ENCODE measurements around the gene TUBB2B.
"Not testable (repeated sequence)": the region's sequence is repeated elsewhere in the genome, so short reads cannot be mapped to it uniquely, and the experiment has no call there.

Gene TUBB2B

DNA sequence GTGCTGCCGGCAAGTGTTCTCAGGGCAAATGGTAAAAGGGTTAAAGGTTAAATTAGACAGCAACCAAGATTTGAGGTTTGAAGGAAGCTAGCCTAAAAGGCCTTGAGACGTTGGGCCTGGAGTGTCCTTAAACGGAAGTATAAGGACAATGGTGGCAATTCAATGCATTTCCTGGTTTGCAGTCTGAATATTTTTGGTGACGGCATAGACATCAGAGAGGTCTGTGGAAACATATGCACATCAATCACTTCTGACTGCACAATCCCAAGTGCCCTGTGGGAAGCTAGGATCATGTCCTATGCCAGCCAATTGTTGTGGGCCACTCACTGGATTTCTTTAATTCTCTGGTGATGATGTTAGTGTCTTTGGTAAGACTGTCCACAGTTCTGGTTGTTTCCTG is 44.4 kb downstream of the TUBB2B start:
- DNase-seq, result no peak

DNA sequence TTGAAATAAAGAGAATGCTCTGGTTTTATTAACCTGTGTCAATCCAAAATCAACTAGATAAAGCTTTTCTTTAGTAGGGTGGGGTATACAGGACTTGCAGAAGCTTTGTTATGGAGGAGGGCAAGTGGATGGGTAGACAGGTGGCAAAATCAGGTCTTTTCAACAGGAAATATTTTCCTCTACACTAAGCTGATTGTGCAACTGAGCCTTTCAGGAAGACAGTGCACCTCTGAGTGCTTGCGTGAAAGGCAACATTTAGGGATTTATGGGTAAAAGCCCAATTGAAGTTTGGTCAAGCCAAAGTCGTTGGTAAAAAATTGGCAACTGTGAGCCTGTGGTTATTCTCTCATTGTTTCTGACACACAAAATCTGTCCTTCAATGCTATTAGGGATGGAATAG is 46.3 kb downstream of the TUBB2B start:
- DNase-seq, result no peak

DNA sequence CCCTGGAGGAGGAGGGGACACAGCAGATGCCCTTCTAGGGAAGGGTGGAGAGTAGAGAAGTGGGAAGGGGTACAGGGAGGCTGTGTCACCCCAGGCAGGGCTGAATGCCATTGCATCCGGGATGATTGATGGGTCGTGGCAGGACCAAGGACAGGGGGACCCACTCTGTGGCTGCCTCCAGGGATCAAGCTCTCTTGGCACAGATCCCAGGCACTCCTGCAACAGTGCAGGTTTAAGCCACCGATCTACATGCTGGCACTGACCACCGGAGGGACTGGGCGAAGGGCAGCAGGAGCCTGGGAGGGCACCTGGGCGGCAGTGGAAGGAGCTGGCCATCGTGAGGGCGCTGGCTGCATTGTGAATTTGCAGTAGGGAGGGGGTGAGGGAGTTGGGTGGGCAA is 47.5 kb downstream of the TUBB2B start:
- not testable (repeated sequence) for DNase-seq

DNA sequence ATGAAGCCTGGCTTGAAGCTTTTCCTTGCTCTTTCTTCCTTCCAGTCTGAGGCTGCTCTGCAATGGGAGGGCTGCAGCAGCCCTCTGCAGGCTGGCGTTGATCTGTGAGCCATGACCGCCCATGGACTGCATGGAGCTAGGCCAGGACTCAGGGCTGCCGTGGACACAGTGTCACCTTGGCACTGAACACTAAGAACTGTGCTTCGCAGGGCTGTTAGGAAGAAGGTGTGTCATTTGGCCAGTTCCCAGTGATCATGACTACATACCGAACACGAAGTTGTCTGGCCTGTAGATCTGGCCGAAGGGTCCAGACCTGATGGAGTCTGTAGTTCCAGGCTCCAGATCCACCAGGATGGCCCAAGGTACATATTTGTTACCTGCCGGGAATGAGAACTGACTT is 48.8 kb downstream of the TUBB2B start:
- DNase-seq, result not testable (repeated sequence)

DNA sequence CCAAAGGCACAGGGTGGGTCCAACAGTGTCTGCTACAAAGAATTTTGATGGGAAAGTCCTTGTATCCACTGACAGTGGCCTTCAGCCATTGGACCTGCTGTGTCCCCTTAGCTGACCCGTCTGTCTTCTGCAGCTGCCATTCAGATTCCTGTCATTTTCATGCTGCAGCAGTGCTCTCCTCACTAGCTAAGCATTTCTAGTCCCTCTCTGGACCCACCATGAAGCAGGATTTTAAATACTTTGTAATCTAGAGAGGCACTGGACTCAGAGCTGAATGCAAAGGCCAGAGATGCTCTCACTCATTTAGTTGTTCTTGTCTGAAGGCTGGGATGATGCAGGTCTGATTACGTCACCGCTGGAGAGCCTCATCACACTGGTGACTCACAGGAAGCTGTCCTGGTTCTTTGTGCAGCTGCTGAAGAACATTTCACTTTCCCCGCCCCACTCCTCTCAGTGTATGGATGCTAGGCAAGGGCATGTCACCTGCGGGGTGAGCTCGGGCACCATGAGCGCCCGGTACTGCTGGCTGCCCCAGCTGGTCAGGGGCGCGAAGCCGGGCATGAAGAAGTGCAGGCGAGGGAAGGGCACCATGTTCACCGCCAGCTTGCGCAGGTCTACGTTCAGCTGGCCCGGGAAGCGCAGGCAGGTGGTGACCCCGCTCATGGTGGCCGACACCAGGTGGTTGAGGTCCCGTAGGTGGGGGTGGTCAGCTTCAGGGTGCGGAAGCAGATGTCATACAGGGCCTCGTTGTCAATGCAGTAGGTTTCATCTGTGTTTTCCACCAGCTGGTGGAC is 50.7 kb downstream of the TUBB2B start:
- DNase-seq, result no peak

DNA sequence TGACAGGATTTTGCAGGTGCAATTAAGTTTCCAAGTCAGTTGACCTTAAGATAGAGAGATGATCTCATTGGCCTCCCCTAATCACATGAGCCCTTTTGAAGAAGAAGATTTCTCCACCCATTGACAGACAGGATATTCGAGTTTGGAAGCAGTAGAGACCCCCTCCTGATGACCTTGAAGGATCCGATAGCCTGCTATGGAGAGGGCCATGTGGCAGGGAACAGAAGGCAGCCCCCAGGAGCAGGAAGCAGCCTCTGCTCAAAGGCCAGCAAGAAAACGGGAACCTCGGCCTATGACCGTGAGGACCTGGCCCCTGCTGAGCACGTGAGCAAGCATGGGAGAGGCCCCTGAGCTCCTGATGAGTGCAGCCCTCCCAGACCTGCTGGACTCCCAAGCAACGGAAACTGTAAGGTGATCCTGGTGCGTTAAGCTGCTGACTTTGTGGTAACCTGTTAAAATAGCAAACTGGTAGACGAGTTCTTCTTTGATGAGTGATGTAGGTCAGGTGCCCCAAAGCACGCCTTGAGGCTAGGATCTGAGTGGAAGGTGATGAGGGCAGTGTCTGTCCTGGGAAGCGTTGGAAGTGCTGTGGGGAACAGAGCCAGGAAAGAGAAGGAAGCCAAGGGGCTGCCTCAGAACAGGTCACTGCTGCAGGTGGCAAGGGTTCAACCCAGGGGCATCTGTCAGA is 51.6 kb downstream of the TUBB2B start:
- no peak for DNase-seq
